ENCODE measurements around the gene KLHL4.
"Not testable (repeated sequence)": the region's sequence is repeated elsewhere in the genome, so short reads cannot be mapped to it uniquely, and the experiment has no call there.

KLHL4 gene

GRCh38 chrX:87641439-87641838 lies 123.8 kb downstream of the KLHL4 start:
- not testable (repeated sequence) for H3K27me3 ChIP-seq (ENCODE audit: control insufficient read depth in 2 of 2, insufficient read depth in 2 of 2, low read length in 2 of 2); H3K4me1 ChIP-seq (ENCODE audit: control insufficient read depth in 2 of 2, insufficient read depth in 2 of 2, low read length in 2 of 2); H3K27ac ChIP-seq (ENCODE audit: low read depth in 2 of 2, low read length in 2 of 2); H3K36me3 ChIP-seq (ENCODE audit: control insufficient read depth in 2 of 2, insufficient read depth in 2 of 2, low read length in 2 of 2); H3K9me3 ChIP-seq (ENCODE audit: control insufficient read depth in 2 of 2, low read length in 2 of 2); H3K9ac ChIP-seq (ENCODE audit: low read depth in 1 of 2, low read length in 2 of 2); H3K4me3 ChIP-seq (ENCODE audit: low read length in 2 of 2)

- H3K9me3 ChIP-seq (ENCODE audit: control insufficient read depth in 2 of 2, low read length in 2 of 2), result no peaks in the 10 kb centered on the region
- H3K4me1 ChIP-seq (ENCODE audit: control insufficient read depth in 2 of 2, insufficient read depth in 2 of 2, low read length in 2 of 2), result no peaks in the 10 kb centered on the region
- no peak overlapping the region for H3K9ac ChIP-seq (ENCODE audit: low read depth in 1 of 2, low read length in 2 of 2)
- no peaks in the 10 kb centered on the region for H3K36me3 ChIP-seq (ENCODE audit: control insufficient read depth in 2 of 2, insufficient read depth in 2 of 2, low read length in 2 of 2)
- H3K27me3 ChIP-seq (ENCODE audit: control insufficient read depth in 2 of 2, insufficient read depth in 2 of 2, low read length in 2 of 2), result no peaks in the 10 kb centered on the region
- H3K4me3 ChIP-seq (ENCODE audit: low read length in 2 of 2), result no peak overlapping the region
- H3K27ac ChIP-seq (ENCODE audit: low read depth in 2 of 2, low read length in 2 of 2), result no peak overlapping the region
Observed at GRCh38 chrX:87661761-87662160, 144.2 kb downstream of the KLHL4 start.

DNA sequence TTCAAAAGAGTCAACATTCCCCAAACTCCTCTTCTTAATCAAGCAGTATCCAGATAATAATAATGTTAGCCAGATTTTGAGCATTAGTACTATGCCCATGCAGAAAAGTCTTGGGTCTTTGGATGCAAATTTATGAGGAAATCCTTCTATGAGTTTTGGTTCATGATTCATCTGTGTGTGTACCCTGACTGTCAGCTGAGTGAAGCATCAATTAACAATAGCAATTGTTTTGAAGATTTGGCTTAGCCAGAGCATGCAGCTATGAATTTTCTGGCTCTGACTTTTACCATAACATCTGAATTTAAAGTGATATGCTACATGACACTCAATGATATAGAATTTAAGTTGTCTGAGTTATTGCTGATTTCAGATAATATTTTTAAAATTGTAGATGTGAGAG lies 145.8 kb downstream of the KLHL4 start:
- no peak overlapping the region for H3K4me3 ChIP-seq (ENCODE audit: low read length in 2 of 2)
- no peak overlapping the region for H3K9ac ChIP-seq (ENCODE audit: low read depth in 1 of 2, low read length in 2 of 2)
- no peaks in the 10 kb centered on the region for H3K9me3 ChIP-seq (ENCODE audit: control insufficient read depth in 2 of 2, low read length in 2 of 2)
- no peaks in the 10 kb centered on the region for H3K4me1 ChIP-seq (ENCODE audit: control insufficient read depth in 2 of 2, insufficient read depth in 2 of 2, low read length in 2 of 2)
- no peaks in the 10 kb centered on the region for H3K36me3 ChIP-seq (ENCODE audit: control insufficient read depth in 2 of 2, insufficient read depth in 2 of 2, low read length in 2 of 2)
- no peak overlapping the region for H3K27ac ChIP-seq (ENCODE audit: low read depth in 2 of 2, low read length in 2 of 2)
- H3K27me3 ChIP-seq (ENCODE audit: control insufficient read depth in 2 of 2, insufficient read depth in 2 of 2, low read length in 2 of 2), result no peaks in the 10 kb centered on the region

DNA sequence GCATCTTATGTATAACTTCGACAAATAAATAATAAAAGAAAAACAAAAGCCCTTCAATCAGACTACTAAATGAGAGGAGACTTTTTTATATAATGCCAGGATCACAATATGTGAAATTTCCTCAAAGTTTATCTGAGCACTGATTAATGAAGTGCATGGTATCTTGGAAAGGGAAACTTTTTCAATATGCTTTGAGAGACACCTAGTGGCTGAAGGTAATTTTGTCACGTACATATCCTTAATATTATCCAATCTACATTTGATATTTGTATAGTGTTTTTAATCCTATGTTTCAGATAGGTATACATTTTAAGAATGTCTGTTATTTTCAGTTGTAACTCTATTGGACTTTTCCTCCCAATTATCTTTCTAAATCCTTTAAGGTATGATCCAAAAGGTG lies 146.8 kb downstream of the KLHL4 start:
- H3K27ac ChIP-seq (ENCODE audit: low read depth in 2 of 2, low read length in 2 of 2), result no peak overlapping the region
- H3K9me3 ChIP-seq (ENCODE audit: control insufficient read depth in 2 of 2, low read length in 2 of 2), result no peaks in the 10 kb centered on the region
- H3K4me1 ChIP-seq (ENCODE audit: control insufficient read depth in 2 of 2, insufficient read depth in 2 of 2, low read length in 2 of 2), result no peaks in the 10 kb centered on the region
- no peaks in the 10 kb centered on the region for H3K36me3 ChIP-seq (ENCODE audit: control insufficient read depth in 2 of 2, insufficient read depth in 2 of 2, low read length in 2 of 2)
- no peak overlapping the region for H3K4me3 ChIP-seq (ENCODE audit: low read length in 2 of 2)
- H3K9ac ChIP-seq (ENCODE audit: low read depth in 1 of 2, low read length in 2 of 2), result no peak overlapping the region
- H3K27me3 ChIP-seq (ENCODE audit: control insufficient read depth in 2 of 2, insufficient read depth in 2 of 2, low read length in 2 of 2), result no peaks in the 10 kb centered on the region

- H3K9ac ChIP-seq (ENCODE audit: low read depth in 1 of 2, low read length in 2 of 2), result no peak overlapping the region
- no peak overlapping the region for H3K27ac ChIP-seq (ENCODE audit: low read depth in 2 of 2, low read length in 2 of 2)
- H3K9me3 ChIP-seq (ENCODE audit: control insufficient read depth in 2 of 2, low read length in 2 of 2), result no peaks in the 10 kb centered on the region
- H3K27me3 ChIP-seq (ENCODE audit: control insufficient read depth in 2 of 2, insufficient read depth in 2 of 2, low read length in 2 of 2), result no peaks in the 10 kb centered on the region
- no peaks in the 10 kb centered on the region for H3K4me1 ChIP-seq (ENCODE audit: control insufficient read depth in 2 of 2, insufficient read depth in 2 of 2, low read length in 2 of 2)
- no peaks in the 10 kb centered on the region for H3K36me3 ChIP-seq (ENCODE audit: control insufficient read depth in 2 of 2, insufficient read depth in 2 of 2, low read length in 2 of 2)
- no peak overlapping the region for H3K4me3 ChIP-seq (ENCODE audit: low read length in 2 of 2)
Observed at GRCh38 chrX:87679849-87680248, 162.2 kb downstream of the KLHL4 start.

DNA sequence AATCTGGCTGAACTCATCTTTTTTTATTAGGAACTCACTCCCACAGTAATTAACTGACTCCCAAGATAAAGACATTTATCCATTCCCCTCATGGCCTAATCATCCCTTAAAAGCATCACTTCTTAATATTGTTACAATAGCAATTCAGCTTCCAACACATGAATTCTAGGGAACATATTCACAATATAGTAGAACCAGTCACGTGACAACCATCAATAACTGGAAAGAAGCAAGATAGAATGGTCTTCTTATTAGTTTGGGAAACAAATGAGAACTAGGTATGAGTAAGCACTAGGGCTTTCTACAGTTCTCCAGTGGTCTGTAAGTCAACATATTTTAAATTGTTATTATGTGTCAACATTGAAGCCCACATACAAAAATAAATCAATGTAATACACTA lies 170.1 kb downstream of the KLHL4 start:
- no peak overlapping the region for H3K4me3 ChIP-seq (ENCODE audit: low read length in 2 of 2)
- no peak overlapping the region for H3K9ac ChIP-seq (ENCODE audit: low read depth in 1 of 2, low read length in 2 of 2)
- no peaks in the 10 kb centered on the region for H3K27me3 ChIP-seq (ENCODE audit: control insufficient read depth in 2 of 2, insufficient read depth in 2 of 2, low read length in 2 of 2)
- H3K4me1 ChIP-seq (ENCODE audit: control insufficient read depth in 2 of 2, insufficient read depth in 2 of 2, low read length in 2 of 2), result no peaks in the 10 kb centered on the region
- H3K36me3 ChIP-seq (ENCODE audit: control insufficient read depth in 2 of 2, insufficient read depth in 2 of 2, low read length in 2 of 2), result no peaks in the 10 kb centered on the region
- H3K27ac ChIP-seq (ENCODE audit: low read depth in 2 of 2, low read length in 2 of 2), result no peak overlapping the region
- no peaks in the 10 kb centered on the region for H3K9me3 ChIP-seq (ENCODE audit: control insufficient read depth in 2 of 2, low read length in 2 of 2)

DNA sequence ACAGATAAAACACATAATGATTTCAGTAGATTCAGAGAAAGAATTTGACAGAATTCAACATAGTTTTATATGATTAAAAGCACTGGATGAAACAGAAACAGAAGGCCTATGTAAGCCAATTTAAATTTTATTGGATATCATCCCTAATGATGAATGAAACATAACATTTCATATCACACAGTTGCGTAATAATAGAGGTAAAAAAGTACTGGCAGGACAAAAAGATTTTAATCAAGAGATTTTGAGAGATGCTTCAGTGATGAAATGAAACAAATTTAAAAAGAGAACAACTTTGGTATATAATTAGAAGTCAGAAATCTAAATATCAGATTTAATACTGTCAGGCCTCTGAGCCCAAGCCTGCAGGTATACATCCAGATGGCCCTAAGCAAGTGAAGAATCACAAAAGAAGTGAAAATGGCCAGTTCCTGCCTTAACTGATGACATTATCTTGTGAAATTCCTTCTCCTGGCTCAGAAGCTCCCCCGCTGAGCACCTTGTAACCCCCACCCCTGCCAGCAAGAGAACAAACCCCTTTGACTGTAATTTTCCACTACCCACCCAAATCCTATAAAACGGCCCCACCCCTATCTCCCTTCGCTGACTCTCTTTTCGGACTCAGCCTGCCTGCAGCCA lies 170.6 kb downstream of the KLHL4 start:
- H3K27ac ChIP-seq (ENCODE audit: low read depth in 2 of 2, low read length in 2 of 2); H3K4me3 ChIP-seq (ENCODE audit: low read length in 2 of 2); H3K9me3 ChIP-seq (ENCODE audit: control insufficient read depth in 2 of 2, low read length in 2 of 2); H3K4me1 ChIP-seq (ENCODE audit: control insufficient read depth in 2 of 2, insufficient read depth in 2 of 2, low read length in 2 of 2); H3K36me3 ChIP-seq (ENCODE audit: control insufficient read depth in 2 of 2, insufficient read depth in 2 of 2, low read length in 2 of 2); H3K9ac ChIP-seq (ENCODE audit: low read depth in 1 of 2, low read length in 2 of 2); H3K27me3 ChIP-seq (ENCODE audit: control insufficient read depth in 2 of 2, insufficient read depth in 2 of 2, low read length in 2 of 2): not testable (repeated sequence)

DNA sequence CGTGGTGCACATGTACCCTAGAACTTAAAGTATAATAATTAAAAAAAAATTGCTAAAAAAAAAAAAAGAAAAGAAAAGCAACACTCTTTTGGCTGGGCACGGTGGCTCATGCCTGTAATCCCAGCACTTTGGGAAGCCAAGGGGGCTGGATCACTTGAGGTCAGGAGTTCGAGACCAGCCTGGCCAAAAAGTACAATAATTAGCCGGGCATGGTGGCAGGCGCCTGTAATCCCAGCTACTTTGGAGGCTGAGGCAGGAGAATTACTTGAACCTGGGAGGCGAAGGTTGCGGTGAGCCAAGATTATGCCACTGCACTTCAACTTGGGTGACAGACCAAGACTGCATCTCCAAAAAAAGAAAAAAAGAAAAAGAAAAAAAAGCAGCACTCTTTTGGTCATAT lies 171.6 kb downstream of the KLHL4 start:
- not testable (repeated sequence) for H3K36me3 ChIP-seq (ENCODE audit: control insufficient read depth in 2 of 2, insufficient read depth in 2 of 2, low read length in 2 of 2); H3K27me3 ChIP-seq (ENCODE audit: control insufficient read depth in 2 of 2, insufficient read depth in 2 of 2, low read length in 2 of 2); H3K4me1 ChIP-seq (ENCODE audit: control insufficient read depth in 2 of 2, insufficient read depth in 2 of 2, low read length in 2 of 2); H3K9ac ChIP-seq (ENCODE audit: low read depth in 1 of 2, low read length in 2 of 2); H3K27ac ChIP-seq (ENCODE audit: low read depth in 2 of 2, low read length in 2 of 2); H3K9me3 ChIP-seq (ENCODE audit: control insufficient read depth in 2 of 2, low read length in 2 of 2); H3K4me3 ChIP-seq (ENCODE audit: low read length in 2 of 2)

DNA sequence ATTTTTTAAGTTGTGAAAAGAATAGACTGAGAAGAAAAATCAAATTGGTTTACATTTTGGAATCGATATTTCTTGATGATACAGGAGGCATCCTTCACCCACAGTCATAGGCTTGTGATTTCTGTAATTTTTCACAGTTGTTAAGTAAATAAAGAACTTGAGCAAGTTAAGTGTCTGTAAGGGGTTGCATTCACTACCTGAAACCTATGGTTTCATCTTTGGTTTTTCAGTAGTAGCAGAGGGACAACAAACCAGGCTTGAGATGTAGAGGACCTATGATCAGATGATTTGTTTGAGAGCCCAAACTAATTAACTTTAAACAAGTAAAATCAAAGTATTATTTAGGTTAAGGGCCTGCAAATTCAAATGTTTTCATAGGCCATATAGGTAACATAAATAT lies 175.6 kb downstream of the KLHL4 start:
- no peaks in the 10 kb centered on the region for H3K9me3 ChIP-seq (ENCODE audit: control insufficient read depth in 2 of 2, low read length in 2 of 2)

DNA sequence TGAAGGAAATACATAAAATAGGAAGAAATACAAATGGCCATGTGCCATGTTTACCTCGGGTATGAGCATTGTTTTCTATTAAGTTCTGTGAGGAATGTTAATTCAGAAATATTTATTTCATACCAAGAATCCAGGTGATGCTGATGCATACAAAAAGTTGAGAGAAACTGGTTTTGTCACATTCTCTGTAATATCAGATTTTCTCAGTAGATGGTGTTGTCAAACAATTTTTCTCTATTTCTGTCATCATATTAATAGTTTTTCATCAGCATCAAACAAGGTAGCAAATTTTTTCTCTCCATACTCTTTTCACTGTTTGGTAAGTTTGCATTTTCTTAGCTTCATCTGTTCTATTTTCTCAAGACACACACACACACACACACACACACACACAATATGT lies 179.8 kb downstream of the KLHL4 start:
- Histone ChIP-seq H3K9ac (ENCODE audit: low read depth in 1 of 2, low read length in 2 of 2) (no peak overlapping the region), H3K9me3 (ENCODE audit: control insufficient read depth in 2 of 2, low read length in 2 of 2) (no peaks in the 10 kb centered on the region), H3K27me3 (ENCODE audit: control insufficient read depth in 2 of 2, insufficient read depth in 2 of 2, low read length in 2 of 2) (no peaks in the 10 kb centered on the region), H3K4me1 (ENCODE audit: control insufficient read depth in 2 of 2, insufficient read depth in 2 of 2, low read length in 2 of 2) (no peaks in the 10 kb centered on the region), H3K36me3 (ENCODE audit: control insufficient read depth in 2 of 2, insufficient read depth in 2 of 2, low read length in 2 of 2) (no peaks in the 10 kb centered on the region), H3K27ac (ENCODE audit: low read depth in 2 of 2, low read length in 2 of 2) (no peak overlapping the region), H3K4me3 (ENCODE audit: low read length in 2 of 2) (no peak overlapping the region)

More for the DNA sequence above, 175.6 kb downstream of the KLHL4 start:
- H3K9ac ChIP-seq (ENCODE audit: low read depth in 1 of 2, low read length in 2 of 2), result no peak overlapping the region
- no peaks in the 10 kb centered on the region for H3K4me1 ChIP-seq (ENCODE audit: control insufficient read depth in 2 of 2, insufficient read depth in 2 of 2, low read length in 2 of 2)
- no peaks in the 10 kb centered on the region for H3K27me3 ChIP-seq (ENCODE audit: control insufficient read depth in 2 of 2, insufficient read depth in 2 of 2, low read length in 2 of 2)
- no peak overlapping the region for H3K4me3 ChIP-seq (ENCODE audit: low read length in 2 of 2)
- H3K27ac ChIP-seq (ENCODE audit: low read depth in 2 of 2, low read length in 2 of 2), result no peak overlapping the region
- no peaks in the 10 kb centered on the region for H3K36me3 ChIP-seq (ENCODE audit: control insufficient read depth in 2 of 2, insufficient read depth in 2 of 2, low read length in 2 of 2)

DNA sequence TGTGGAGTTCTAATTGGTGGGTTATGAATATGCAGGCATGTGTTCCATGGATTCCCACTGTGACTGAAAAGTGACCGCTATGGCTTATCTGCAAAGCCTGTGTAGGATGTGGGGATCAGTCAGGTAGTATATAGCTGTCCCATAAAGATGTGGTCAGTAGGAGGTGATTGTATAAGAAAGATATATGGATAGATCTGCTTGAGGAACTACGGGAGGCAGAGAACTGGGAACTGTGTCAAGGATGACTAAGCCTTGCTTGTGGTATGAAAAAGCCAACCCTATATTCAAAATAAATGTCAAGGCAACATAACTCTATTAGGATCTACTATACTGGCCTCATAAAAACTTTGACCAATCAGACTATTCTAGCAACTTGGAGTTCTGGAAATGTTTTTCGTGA lies 185.2 kb downstream of the KLHL4 start:
- no peaks in the 10 kb centered on the region for H3K27me3 ChIP-seq (ENCODE audit: control insufficient read depth in 2 of 2, insufficient read depth in 2 of 2, low read length in 2 of 2)
- no peak overlapping the region for H3K27ac ChIP-seq (ENCODE audit: low read depth in 2 of 2, low read length in 2 of 2)
- no peak overlapping the region for H3K9ac ChIP-seq (ENCODE audit: low read depth in 1 of 2, low read length in 2 of 2)
- H3K9me3 ChIP-seq (ENCODE audit: control insufficient read depth in 2 of 2, low read length in 2 of 2), result peaks cover 0 to 2% of the 10 kb centered on the region in 2 donors
- H3K4me1 ChIP-seq (ENCODE audit: control insufficient read depth in 2 of 2, insufficient read depth in 2 of 2, low read length in 2 of 2), result no peaks in the 10 kb centered on the region
- no peak overlapping the region for H3K4me3 ChIP-seq (ENCODE audit: low read length in 2 of 2)
- no peaks in the 10 kb centered on the region for H3K36me3 ChIP-seq (ENCODE audit: control insufficient read depth in 2 of 2, insufficient read depth in 2 of 2, low read length in 2 of 2)

All from mucosa of rectum (tissue), 2 donors.